Activated naive CD4-positive, alpha-beta T cell treated with anti-CD3 and anti-CD28 coated beads, Interleukin-2, amount 50 U/mL, for 16 hours (primary cell): Measurements from ENCODE around the gene MRTFB.
A peak's percentile ranks its signal among the peaks of the same experiment; 100 is the strongest.
"Not testable (repeated sequence)": the region's sequence is repeated elsewhere in the genome, so short reads cannot be mapped to it uniquely, and the experiment has no call there.

ENCODE experiments used
- DNase-seq: peaks from one replicate; pipeline ENCODE4 v3.0.0-alpha.2; 2020

MRTFB gene

GRCh38 chr16:14070877-14071575 is at the start of gene MRTFB:
TSS of gene MRTFB (plus strand) at chr16:14071319. CDS start at chr16:14140607, 69,288 bp downstream.
- DNase-seq: peak; percentile 84

GRCh38 chr16:14023526-14023925 is 47.6 kb upstream of the MRTFB start:
- DNase-seq: not testable (repeated sequence)

- DNase-seq: no peak
Observed at GRCh38 chr16:14024283-14024682, 46.8 kb upstream of the MRTFB start.

GRCh38 chr16:14026572-14027285 is 44.4 kb upstream of the MRTFB start:
- DNase-seq: no peak

- no peak for DNase-seq
Observed at GRCh38 chr16:14028202-14028601, 42.9 kb upstream of the MRTFB start.

GRCh38 chr16:14029658-14030057 is 41.5 kb upstream of the MRTFB start:
- DNase-seq: no peak

GRCh38 chr16:14035092-14035491 is 36.0 kb upstream of the MRTFB start:
- DNase-seq: no peak

GRCh38 chr16:14036889-14037288 is 34.2 kb upstream of the MRTFB start:
- no peak for DNase-seq

- no peak for DNase-seq
Observed at GRCh38 chr16:14037960-14038359, 33.2 kb upstream of the MRTFB start.

- no peak for DNase-seq
Observed at GRCh38 chr16:14041164-14041563, 30.0 kb upstream of the MRTFB start.

GRCh38 chr16:14042706-14043105 is 28.4 kb upstream of the MRTFB start:
- DNase-seq: no peak

GRCh38 chr16:14043278-14043677 is 27.8 kb upstream of the MRTFB start:
- no peak for DNase-seq

GRCh38 chr16:14043793-14044192 is 27.3 kb upstream of the MRTFB start:
- no peak for DNase-seq

- not testable (repeated sequence) for DNase-seq
Observed at GRCh38 chr16:14047121-14047859, 23.8 kb upstream of the MRTFB start.

- DNase-seq: no peak
Observed at GRCh38 chr16:14050291-14051027, 20.7 kb upstream of the MRTFB start.

GRCh38 chr16:14051103-14051729 is 19.9 kb upstream of the MRTFB start:
- DNase-seq: no peak

- no peak for DNase-seq
Observed at GRCh38 chr16:14056970-14057369, 14.1 kb upstream of the MRTFB start.

GRCh38 chr16:14057878-14058382 is 13.2 kb upstream of the MRTFB start:
- no peak for DNase-seq

- DNase-seq: no peak
Observed at GRCh38 chr16:14061732-14062259, 9.3 kb upstream of the MRTFB start.

- no peak for DNase-seq
Observed at GRCh38 chr16:14062261-14062660, 8.9 kb upstream of the MRTFB start.

- no peak for DNase-seq
Observed at GRCh38 chr16:14063618-14064581, 7.2 kb upstream of the MRTFB start.
